HepG2 (cell line): ENCODE measurements around the gene ANAPC16. TPM values are rescaled to one million over a fixed set of nuclear protein-coding genes. Genes with fewer than 3 reads are reported as not detected.
A peak's percentile ranks its signal among the peaks of the same experiment; 100 is the strongest.

Source experiments
- ARID2 ChIP-seq: sonication (generic); formaldehyde crosslinking; IDR thresholded peaks from 2 replicates; pipeline ENCODE4 v1.8.1; 2022; ENCODE audit warnings: mild to moderate bottlenecking, missing genetic modification reagents, borderline replicate concordance
- ARNT ChIP-seq: fragments of 450-650 bp; IDR thresholded peaks from 2 replicates; pipeline ENCODE4 v1.6.1; 2017
- ASH2L ChIP-seq: fragments of 300-600, 200-600 bp; sonication (generic); IDR thresholded peaks from 2 replicates; pipeline ENCODE4 v1.7.0; 2017; ENCODE audit warnings: low read depth, mild to moderate bottlenecking, moderate library complexity, mixed read lengths, low read length; ENCODE audit not compliant: insufficient read length
- BCL6 ChIP-seq: IDR thresholded peaks from 2 replicates; pipeline ENCODE4 v1.6.1; 2016; ENCODE audit warnings: missing genetic modification reagents, missing compliant biosample characterization
- CHCHD3 ChIP-seq: sonication (generic); formaldehyde crosslinking; IDR thresholded peaks from 2 replicates; pipeline ENCODE4 v1.8.0; 2022; ENCODE audit warnings: mild to moderate bottlenecking, missing genetic modification reagents, moderate library complexity
- ELF3 ChIP-seq: IDR thresholded peaks from 2 replicates; pipeline ENCODE4 v1.6.1; 2016; ENCODE audit warnings: missing genetic modification reagents, missing compliant biosample characterization
- ETV5 ChIP-seq: IDR thresholded peaks from 2 replicates; pipeline ENCODE4 v1.6.1; 2018; ENCODE audit warnings: missing biosample characterization, missing genetic modification reagents, inconsistent platforms, borderline replicate concordance
- FOXA1 ChIP-seq, 2 experiments: fragments of 450-650 bp in 1 of 2; sonication (generic) in 1 of 2; formaldehyde crosslinking in 1 of 2; IDR thresholded peaks; 2 replicates each; pipeline versions ENCODE4 v1.4.0 to v1.6.1; 2016 to 2020; ENCODE audit warnings: missing genetic modification reagents in 1 of 2
- GATAD2A ChIP-seq: IDR thresholded peaks from 2 replicates; pipeline ENCODE4 v1.6.1; 2016
- GTF2F1 ChIP-seq: fragments of 150-350 bp; IDR thresholded peaks from 2 replicates; pipeline ENCODE4 v1.6.1; 2014; ENCODE audit warnings: low read length
- HOXA5 ChIP-seq: sonication (generic); formaldehyde crosslinking; IDR thresholded peaks from 2 replicates; pipeline ENCODE4 v1.4.0; 2020; ENCODE audit warnings: missing genetic modification reagents
- KLF16 ChIP-seq, 2 experiments: sonication (generic) in 1 of 2; formaldehyde crosslinking in 1 of 2; IDR thresholded peaks; 2 replicates each; pipeline versions ENCODE4 v1.6.1 to v1.8.0; 2016 to 2023; ENCODE audit warnings: missing genetic modification reagents in 2 of 2, missing compliant biosample characterization in 1 of 2
- NR2C2 ChIP-seq: sonication (generic); formaldehyde crosslinking; IDR thresholded peaks from 2 replicates; pipeline ENCODE4 v1.4.0; 2020; ENCODE audit warnings: missing genetic modification reagents, mild to moderate bottlenecking, moderate library complexity, borderline replicate concordance
- NR2F1 ChIP-seq, 2 experiments: fragments of 450-650 bp in 1 of 2; formaldehyde crosslinking in 1 of 2; IDR thresholded peaks; 2 replicates each; pipeline versions ENCODE4 v1.5.0 to v1.6.1; 2016 to 2020; ENCODE audit warnings: mild to moderate bottlenecking in 1 of 2, missing compliant biosample characterization in 1 of 2, missing genetic modification reagents in 1 of 2, moderate library complexity in 1 of 2
- PAWR ChIP-seq: sonication (generic); formaldehyde crosslinking; IDR thresholded peaks from 2 replicates; pipeline ENCODE4 v1.4.0; 2020; ENCODE audit warnings: missing genetic modification reagents, mild to moderate bottlenecking, borderline replicate concordance
- RARA ChIP-seq: IDR thresholded peaks from 2 replicates; pipeline ENCODE4 v1.6.1; 2016; ENCODE audit warnings: missing genetic modification reagents, missing compliant biosample characterization
- SAP130 ChIP-seq: IDR thresholded peaks from 2 replicates; pipeline ENCODE4 v1.6.1; 2016; ENCODE audit warnings: low read depth
- SCMH1 ChIP-seq: sonication (generic); formaldehyde crosslinking; IDR thresholded peaks from 2 replicates; pipeline ENCODE4 v1.9.0; 2021; ENCODE audit warnings: missing genetic modification reagents, mild to moderate bottlenecking, borderline replicate concordance
- TFAP4 ChIP-seq: sonication (generic); IDR thresholded peaks from 2 replicates; pipeline ENCODE4 v1.6.1; 2016; ENCODE audit warnings: low read depth, borderline replicate concordance
- TIGD3 ChIP-seq: sonication (generic); formaldehyde crosslinking; IDR thresholded peaks from 2 replicates; pipeline ENCODE4 v1.5.1; 2020; ENCODE audit warnings: mild to moderate bottlenecking, missing genetic modification reagents, borderline replicate concordance
- ZBTB3 ChIP-seq: sonication (generic); formaldehyde crosslinking; IDR thresholded peaks from 2 replicates; pipeline ENCODE4 v1.4.0; 2020; ENCODE audit warnings: low read depth, mild to moderate bottlenecking, moderate library complexity, missing genetic modification reagents, borderline replicate concordance
- ZFX ChIP-seq: sonication (generic); formaldehyde crosslinking; IDR thresholded peaks from 2 replicates; pipeline ENCODE4 v1.4.0; 2020; ENCODE audit warnings: mild to moderate bottlenecking, low read depth, missing genetic modification reagents, moderate library complexity
- ZNF205 ChIP-seq: IDR thresholded peaks from 2 replicates; pipeline ENCODE4 v1.6.1; 2018; ENCODE audit warnings: missing biosample characterization, missing genetic modification reagents
- ZNF230 ChIP-seq: sonication (generic); formaldehyde crosslinking; IDR thresholded peaks from 2 replicates; pipeline ENCODE4 v1.4.0; 2020; ENCODE audit warnings: mild to moderate bottlenecking, missing genetic modification reagents
- ZNF510 ChIP-seq: sonication (generic); formaldehyde crosslinking; IDR thresholded peaks from 2 replicates; pipeline ENCODE4 v1.4.0; 2020; ENCODE audit warnings: low read depth, mild to moderate bottlenecking, missing genetic modification reagents
- ZNF605 ChIP-seq: sonication (generic); formaldehyde crosslinking; IDR thresholded peaks from 2 replicates; pipeline ENCODE4 v1.8.0; 2022; ENCODE audit warnings: mild to moderate bottlenecking, missing genetic modification reagents
- ZNF629 ChIP-seq: sonication (generic); formaldehyde crosslinking; conservative IDR thresholded peaks from 2 replicates; pipeline ENCODE4 v1.5.0; 2020; ENCODE audit warnings: missing genetic modification reagents
- ZNF766 ChIP-seq: sonication (generic); formaldehyde crosslinking; IDR thresholded peaks from 2 replicates; pipeline ENCODE4 v1.5.0; 2020; ENCODE audit warnings: missing genetic modification reagents, borderline replicate concordance
- polyA plus RNA-seq, 8 experiments: library from polyadenylated mRNA; depleted of rRNA in 3 of 8; stranded (reverse) in 7 of 8; unstranded in 1 of 8; fragments of >200 nt; fragmentation: Illumina TruSeq in 4 of 8; extraction: Trizol in 4 of 8; gene quantifications; 2 replicates each; pipeline versions ENCODE4 v1.2.1 to v1.2.3, GENCODE V29; 2011 to 2016; ENCODE audit warnings: low read depth in 4 of 8, missing spikeins in 1 of 8, mixed read lengths in 1 of 8; ENCODE audit not compliant: insufficient read depth in 1 of 8
- total RNA-seq, 5 experiments: library from RNA; depleted of rRNA; stranded (reverse); fragments of >200 nt; fragmentation: Illumina TruSeq; extraction: Trizol; gene quantifications; 2 replicates each; pipeline ENCODE4 v1.2.3, GENCODE V29; 2016; ENCODE audit warnings: low read depth in 1 of 5

ANAPC16 gene
- total and polyA plus RNA-seq, 2 of the 13 experiments (the other 11 are each of a cell fraction or from before 2014, with no cell fraction given), result 74.8 to 89.4 TPM

- no peak for TF ChIP-seq ARNT
- peak; percentile 82 for TF ChIP-seq RARA (CRISPR knock-in tag)
- peak; percentile 87 for TF ChIP-seq GATAD2A (CRISPR knock-in tag)
- 0 out of 2 replicates have a peak, but pooled peaks have one; percentile 70 for TF ChIP-seq PAWR (CRISPR knock-in tag)
- TF ChIP-seq NR2C2, result peak; percentile 65; the same call in 1 of the 2 replicates
- TF ChIP-seq ZNF510, result 0 out of 2 replicates have a peak, but pooled peaks have one; percentile 25
- peak; percentile 23; the same call in 1 of the 2 replicates for TF ChIP-seq ZNF629
- no peak for TF ChIP-seq SCMH1
- peak; percentile 78; the same call in 1 of the 2 replicates for TF ChIP-seq TIGD3 (CRISPR knock-in tag)
- TF ChIP-seq ZNF230 (CRISPR knock-in tag), result peak; percentile 41; the same call in 1 of the 2 replicates
- peak; percentile 95 for TF ChIP-seq ETV5 (CRISPR knock-in tag)
- TF ChIP-seq HOXA5, result peak; percentile 44
- TF ChIP-seq CHCHD3 (CRISPR knock-in tag), result no peak
- 0 out of 2 replicates have a peak, but pooled peaks have one; percentile 32 for TF ChIP-seq ZBTB3
- peak; percentile 80; the same call in 1 of the 2 replicates for TF ChIP-seq ELF3 (CRISPR knock-in tag)
- TF ChIP-seq ZNF205 (CRISPR knock-in tag), result peak; percentile 60; the same call in 1 of the 2 replicates
- peak; percentile 71 for TF ChIP-seq ZFX
- no peak for TF ChIP-seq GTF2F1
- peak; percentile 52 for TF ChIP-seq BCL6
- peak in 1 of 2 experiments; percentile 38; a peak in 1 of 4 replicates for TF ChIP-seq KLF16 (CRISPR knock-in tag; IDR thresholded peaks at IDR 0.05)
- 0 out of 4 replicates have a peak, but pooled peaks of 1 of the 2 experiments have one; percentile 13 for TF ChIP-seq NR2F1 (CRISPR knock-in tag; IDR thresholded peaks at IDR 0.05)
- no peak for TF ChIP-seq ZNF766 (CRISPR knock-in tag)
- peak; percentile 45; the same call in 1 of the 2 replicates for TF ChIP-seq TFAP4
- TF ChIP-seq FOXA1 (IDR thresholded peaks at IDR 0.05), result no peak
- TF ChIP-seq FOXA1 (CRISPR knock-in tag; IDR thresholded peaks at IDR 0.05), result peak; percentile 85
- TF ChIP-seq ARID2, result no peak
- peak; percentile 56 for TF ChIP-seq SAP130 (CRISPR knock-in tag)
- TF ChIP-seq ZNF605 (CRISPR knock-in tag), result peak; percentile 83
- TF ChIP-seq ASH2L, result peak; percentile 22
Measured at GRCh38 chr10:72276421-72277339, 60.9 kb downstream of the ANAPC16 start (continued).
